HT-29 (cell line): ENCODE measurements around the gene WDR87. TPM values are rescaled to one million over a fixed set of nuclear protein-coding genes. Genes with fewer than 3 reads are reported as not detected.
A peak's percentile ranks its signal among the peaks of the same experiment; 100 is the strongest.
"Not testable (repeated sequence)": the region's sequence is repeated elsewhere in the genome, so short reads cannot be mapped to it uniquely, and the experiment has no call there.

Source experiments
- DNase-seq: peaks from one replicate; pipeline ENCODE4 v3.0.0-alpha.2; 2015; ENCODE audit warnings: low spot score
- total RNA-seq: library from RNA; depleted of rRNA; stranded (reverse); fragments of >200 nt; shearing (Covaris generic); gene quantifications from 2 replicates; pipeline ENCODE4 v1.2.3, GENCODE V29; 2014

The WDR87 gene
- total RNA-seq, 1 experiment from 2014 or later: not detected

DNA sequence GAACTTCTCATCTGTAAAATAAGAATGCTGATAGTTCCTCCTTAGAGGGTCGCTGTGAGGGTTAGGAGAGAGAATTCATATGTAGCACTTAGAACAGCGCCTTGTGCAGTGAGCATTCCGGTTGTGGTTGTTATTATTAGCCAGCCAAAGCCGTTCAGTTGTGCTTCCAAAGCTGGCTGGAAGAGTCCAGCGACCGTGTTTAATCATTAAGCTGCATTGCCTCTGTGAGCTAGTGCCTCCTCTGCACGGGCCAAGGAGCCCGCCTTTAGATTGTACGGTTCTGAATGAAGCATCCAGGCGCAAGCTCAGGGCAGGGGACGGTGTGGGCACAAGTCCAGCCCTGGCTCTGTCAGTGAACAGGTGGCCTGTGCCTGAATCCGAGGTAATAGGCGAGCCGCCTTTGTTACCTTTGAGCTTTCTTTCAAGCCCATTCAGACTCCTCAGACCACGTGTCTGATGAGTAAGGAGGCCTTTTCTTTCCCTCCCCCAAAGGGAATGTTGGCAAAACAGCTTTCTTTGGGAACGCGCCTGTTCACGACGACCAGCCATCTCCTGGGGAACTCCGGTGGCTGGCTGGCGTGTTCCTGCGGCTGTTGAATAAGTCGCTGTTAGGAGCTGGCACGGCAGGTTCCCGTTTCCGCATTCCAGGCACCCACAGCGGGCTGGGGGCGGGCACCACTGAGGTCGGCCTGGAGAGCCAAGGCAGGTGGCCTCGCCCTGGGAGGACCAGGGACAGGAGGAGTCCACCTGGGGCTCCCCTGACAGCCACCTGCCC lies 25.7 kb upstream of the WDR87 start:
- DNase-seq: peak; percentile 99

DNA sequence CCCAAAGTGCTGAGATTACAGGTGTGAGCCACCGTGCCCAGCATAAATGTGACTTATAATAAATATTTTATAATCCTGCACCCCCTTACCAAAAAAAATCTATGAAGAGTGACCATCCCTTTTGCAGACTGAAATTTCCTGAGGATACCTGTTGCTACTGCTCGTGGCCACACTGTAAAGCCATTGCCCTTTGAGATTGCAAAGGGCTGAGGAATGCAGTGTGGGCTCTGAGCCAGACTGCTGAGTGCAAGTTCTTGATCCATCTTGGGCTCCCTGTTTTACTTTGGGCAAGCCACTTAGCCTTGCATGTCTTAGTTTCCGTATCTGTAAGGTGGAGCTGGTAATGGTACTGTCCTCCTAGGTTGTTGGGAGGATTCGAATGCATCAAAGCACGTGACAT lies 24.0 kb upstream of the WDR87 start:
- no peak for DNase-seq

DNA sequence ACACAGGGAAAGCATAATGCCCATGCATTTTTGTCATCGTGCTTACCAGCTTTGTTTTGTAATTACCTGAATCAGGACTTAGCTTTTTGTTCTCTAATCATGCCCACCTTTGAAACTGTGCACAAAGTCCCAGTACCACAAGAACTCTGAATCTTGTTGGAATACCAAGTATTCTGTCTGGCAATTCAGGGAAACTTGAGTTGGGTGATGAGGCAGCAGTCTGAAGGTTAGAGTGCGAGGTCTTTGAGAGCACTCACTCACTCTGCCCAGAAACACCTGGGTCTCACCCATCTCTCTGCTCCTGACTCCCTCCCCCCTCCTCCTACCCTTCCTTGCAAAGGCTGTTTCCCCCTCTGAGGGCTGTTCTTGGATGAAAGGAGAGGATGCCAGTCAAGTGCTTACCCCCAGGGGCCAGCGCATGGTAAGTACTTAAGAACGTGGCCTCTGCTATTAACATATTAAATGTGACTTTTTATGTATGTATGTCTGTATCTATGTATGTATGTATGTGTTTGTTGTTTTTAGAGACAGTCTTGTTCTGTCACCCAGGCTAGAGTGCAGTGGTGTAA lies 23.0 kb upstream of the WDR87 start:
- no peak for DNase-seq

DNA sequence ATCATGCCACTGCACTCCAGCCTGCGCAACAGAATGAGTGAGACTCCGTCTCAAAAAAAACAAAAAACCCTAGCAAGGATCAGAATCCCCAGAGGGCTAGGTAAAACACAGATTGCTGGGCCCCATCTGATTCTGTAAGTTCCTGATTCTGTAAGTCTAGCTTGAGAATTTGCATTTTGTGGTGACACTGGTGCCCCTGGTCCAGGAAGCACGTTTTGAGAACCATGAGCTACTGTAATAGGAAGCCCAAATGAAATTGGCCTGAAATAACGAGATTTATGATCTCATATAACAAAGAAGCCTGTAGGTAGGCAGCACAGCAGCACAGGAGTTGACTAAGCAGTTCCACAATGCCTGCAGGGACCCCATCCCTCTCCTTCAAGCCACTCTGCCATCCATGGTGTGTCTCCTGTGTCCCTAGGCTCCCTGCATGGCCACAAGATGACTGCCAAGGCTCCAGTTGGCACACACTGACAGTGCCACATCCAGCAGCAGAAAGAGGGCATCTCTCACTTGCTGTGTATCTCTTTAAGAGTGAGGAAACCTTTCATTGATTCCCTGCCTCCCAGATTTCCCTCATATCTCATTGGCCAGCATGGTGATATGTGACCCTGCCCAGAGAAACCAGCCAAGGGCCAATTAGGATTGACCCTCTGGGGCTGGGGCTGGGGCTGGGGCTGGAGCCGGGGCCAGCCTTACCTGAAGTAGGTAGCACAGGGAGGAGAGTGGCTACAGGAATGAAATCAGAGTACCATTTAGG lies 22.3 kb upstream of the WDR87 start:
- DNase-seq: no peak

- DNase-seq: no peak
Measured at GRCh38 chr19:37926711-37927110, 20.3 kb upstream of the WDR87 start.

DNA sequence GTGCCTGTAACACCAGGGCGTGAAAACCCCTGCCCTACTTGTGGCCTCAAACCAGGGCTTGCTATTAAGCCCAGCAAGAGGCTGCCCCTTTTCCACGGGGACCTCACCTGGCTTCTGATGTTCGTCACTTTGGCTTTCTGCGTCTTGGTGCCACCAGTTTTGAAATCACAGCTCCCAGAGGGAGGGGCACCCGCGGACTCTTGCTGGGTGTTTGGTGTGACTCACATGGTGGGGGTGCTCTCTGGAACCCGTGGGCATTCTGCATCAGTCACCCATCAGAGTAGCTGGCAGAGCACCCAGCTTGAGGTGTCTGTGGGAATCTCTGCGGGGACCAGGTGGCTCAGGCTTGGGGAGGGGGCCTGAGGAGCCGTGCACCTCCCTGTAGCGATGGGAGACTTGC lies 19.9 kb upstream of the WDR87 start:
- no peak for DNase-seq

- DNase-seq: no peak
Measured at GRCh38 chr19:37925212-37925611, 18.8 kb upstream of the WDR87 start.

- DNase-seq: not testable (repeated sequence)
Measured at GRCh38 chr19:37924573-37924972, 18.2 kb upstream of the WDR87 start.

- no peak for DNase-seq
Measured at GRCh38 chr19:37920591-37921450, 14.4 kb upstream of the WDR87 start.

- no peak for DNase-seq
Measured at GRCh38 chr19:37914908-37915307, 8.5 kb upstream of the WDR87 start.

GRCh38 chr19:37909661-37910199 lies 3.3 kb upstream of the WDR87 start:
- DNase-seq: no peak

DNA sequence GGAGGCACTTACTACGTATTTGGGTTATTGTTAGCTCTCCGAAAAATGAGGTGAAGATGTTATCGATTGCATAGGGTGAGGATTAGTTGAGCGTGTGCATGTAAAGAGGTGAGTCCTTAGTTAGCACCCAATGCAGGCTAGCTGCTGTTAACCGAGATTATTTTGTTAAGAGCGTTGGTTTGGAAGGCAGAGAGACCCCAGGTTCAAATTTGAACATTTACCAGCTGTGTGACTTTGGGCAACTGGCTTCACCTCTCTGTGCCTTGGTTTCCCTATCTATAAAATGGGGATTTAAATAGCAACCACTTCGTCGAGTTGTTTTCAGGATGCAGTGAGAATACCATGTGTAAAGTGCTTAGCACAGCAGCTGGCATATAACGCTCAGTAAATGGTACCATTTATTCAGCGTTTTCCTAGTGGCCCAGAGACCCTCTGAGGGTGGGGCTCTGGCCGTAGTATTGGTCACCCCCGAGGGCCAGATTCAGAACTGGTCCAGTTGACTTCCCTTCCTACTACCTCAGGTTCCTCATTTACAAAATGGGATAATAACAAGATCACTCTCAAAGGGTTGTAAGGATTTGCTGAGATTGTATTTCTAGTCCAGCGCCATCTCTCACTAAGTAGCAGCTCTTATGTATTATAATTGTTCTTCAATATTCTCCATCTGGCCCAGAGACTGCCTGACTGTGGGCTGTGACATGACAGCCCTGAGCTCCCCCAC lies 1.5 kb upstream of the WDR87 start:
- DNase-seq: no peak

- DNase-seq: peak; percentile 100
Measured at GRCh38 chr19:37906869-37907734, 708 bp upstream of the WDR87 start, which contains the start of gene SIPA1L3. Gene SIPA1L3, plus strand, starts transcription at chr19:37907208. Its CDS starts 174,358 bp downstream, at chr19:38081566.

GRCh38 chr19:37903096-37903495 lies 3.3 kb downstream of the WDR87 start:
- no peak for DNase-seq

GRCh38 chr19:37902668-37903067 lies 3.7 kb downstream of the WDR87 start:
- peak; percentile 99 for DNase-seq

GRCh38 chr19:37899966-37900365 lies 6.4 kb downstream of the WDR87 start:
- no peak for DNase-seq

- no peak for DNase-seq
Measured at GRCh38 chr19:37899453-37899852, 6.9 kb downstream of the WDR87 start.

DNA sequence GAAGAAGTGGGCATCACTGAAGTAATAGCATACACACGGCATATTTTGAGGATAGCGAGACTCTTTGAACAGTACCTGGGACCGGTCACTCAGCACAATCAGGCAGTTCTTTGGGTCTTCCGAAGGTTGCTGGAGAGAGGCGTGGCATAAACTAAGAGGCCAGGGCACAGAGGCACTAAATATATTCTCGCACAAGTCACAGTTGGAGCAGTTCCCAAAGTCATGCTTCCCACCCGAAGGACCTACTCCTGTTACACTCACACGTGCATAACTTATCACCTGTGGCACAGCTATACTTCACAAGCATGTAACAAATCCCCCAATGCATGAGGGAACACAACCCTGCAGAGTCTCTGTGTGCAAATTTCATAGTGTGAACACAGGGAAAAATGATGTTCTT lies 10.2 kb downstream of the WDR87 start:
- DNase-seq: no peak

GRCh38 chr19:37893845-37894575 lies 12.4 kb downstream of the WDR87 start:
- DNase-seq: peak; percentile 58
